T-helper 2 cell treated with Interferon-gamma antibody and Interleukin-4, amounts not matched to agents 5 μg/mL and 100 μg/mL, for 36 hours (primary cell): ENCODE results near the gene PDE1C.
"Not testable (repeated sequence)": the region's sequence is repeated elsewhere in the genome, so short reads cannot be mapped to it uniquely, and the experiment has no call there.

Experiments used
- DNase-seq: peaks from one replicate; pipeline ENCODE4 v3.0.0; 2021; ENCODE audit warnings: low spot score
- H3K27ac Mint-ChIP-seq: one replicate; pipeline ENCODE4 v1.8.0; 2021; ENCODE audit warnings: mild to moderate bottlenecking, mixed read lengths
- H3K27me3 Mint-ChIP-seq: one replicate; pipeline ENCODE4 v1.8.0; 2021; ENCODE audit warnings: low read depth, mixed read lengths
- H3K36me3 Mint-ChIP-seq: one replicate; pipeline ENCODE4 v1.8.0; 2021; ENCODE audit warnings: low read depth, mixed read lengths
- H3K4me1 Mint-ChIP-seq: one replicate; pipeline ENCODE4 v1.8.0; 2021; ENCODE audit warnings: low read depth, mixed read lengths
- H3K4me3 Mint-ChIP-seq: one replicate; pipeline ENCODE4 v1.8.0; 2022; ENCODE audit warnings: mild to moderate bottlenecking, moderate library complexity, mixed read lengths
- H3K9me3 Mint-ChIP-seq: one replicate; pipeline ENCODE4 v1.8.0; 2021; ENCODE audit warnings: mixed read lengths

The PDE1C gene

GRCh38 chr7:32091608-32092210 is 21.5 kb upstream of the PDE1C start:
- H3K9me3 Mint-ChIP-seq = no peaks in the 10 kb centered on the region
- no peaks in the 10 kb centered on the region for H3K27me3 Mint-ChIP-seq
- H3K36me3 Mint-ChIP-seq = no peaks in the 10 kb centered on the region
- H3K4me3 Mint-ChIP-seq = no peak overlapping the region
- H3K4me1 Mint-ChIP-seq = no peaks in the 10 kb centered on the region
- no peak overlapping the region for H3K27ac Mint-ChIP-seq
- DNase-seq = no peak

- Mint-ChIP-seq H3K4me1 (no peaks in the 10 kb centered on the region), H3K9me3 (no peaks in the 10 kb centered on the region), H3K36me3 (no peaks in the 10 kb centered on the region), H3K4me3 (no peak overlapping the region), H3K27ac (no peak overlapping the region), H3K27me3 (no peaks in the 10 kb centered on the region)
- DNase-seq = no peak
Observed at GRCh38 chr7:32089678-32090077, 19.5 kb upstream of the PDE1C start.

GRCh38 chr7:32089256-32089655 is 19.0 kb upstream of the PDE1C start:
- H3K4me3 Mint-ChIP-seq = no peak overlapping the region
- peaks cover 3% of the 10 kb centered on the region for H3K9me3 Mint-ChIP-seq

GRCh38 chr7:32088451-32088881 is 18.3 kb upstream of the PDE1C start:
- H3K4me3 Mint-ChIP-seq = no peak overlapping the region
- DNase-seq = no peak
- H3K9me3 Mint-ChIP-seq = peaks cover 3% of the 10 kb centered on the region
- no peak overlapping the region for H3K27ac Mint-ChIP-seq
- H3K36me3 Mint-ChIP-seq = no peaks in the 10 kb centered on the region
- H3K4me1 Mint-ChIP-seq = no peaks in the 10 kb centered on the region
- H3K27me3 Mint-ChIP-seq = no peaks in the 10 kb centered on the region

More at GRCh38 chr7:32089256-32089655, 19.0 kb upstream of the PDE1C start:
- Mint-ChIP-seq H3K27ac (no peak overlapping the region), H3K4me1 (no peaks in the 10 kb centered on the region), H3K27me3 (no peaks in the 10 kb centered on the region), H3K36me3 (no peaks in the 10 kb centered on the region)
- DNase-seq = no peak

DNA sequence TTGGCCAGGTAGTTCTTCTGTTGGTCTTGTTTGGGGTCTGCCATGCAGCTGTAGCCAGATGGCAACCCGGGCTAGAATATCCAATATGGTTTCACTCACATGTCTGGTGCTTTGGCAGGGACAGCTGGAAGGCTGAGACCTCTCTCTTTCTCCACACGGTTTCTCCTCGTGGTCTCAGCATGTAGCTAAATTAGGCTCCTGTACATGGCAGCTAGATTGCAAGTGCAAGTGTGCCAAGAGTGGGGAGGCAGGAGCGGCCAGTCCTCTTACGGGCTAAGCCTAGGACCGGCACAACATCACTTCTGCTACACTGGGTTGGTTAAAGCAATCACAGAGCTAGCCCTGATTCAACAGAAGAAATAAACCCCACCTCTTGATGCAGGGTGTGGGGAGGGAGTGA is 9.3 kb upstream of the PDE1C start:
- Mint-ChIP-seq H3K4me1 (no peaks in the 10 kb centered on the region), H3K36me3 (no peaks in the 10 kb centered on the region), H3K27me3 (no peaks in the 10 kb centered on the region), H3K9me3 (peaks cover 9% of the 10 kb centered on the region), H3K27ac (no peak overlapping the region), H3K4me3 (no peak overlapping the region)
- DNase-seq = no peak

GRCh38 chr7:32078824-32079223 is 8.6 kb upstream of the PDE1C start:
- H3K27me3 Mint-ChIP-seq = no peaks in the 10 kb centered on the region
- no peaks in the 10 kb centered on the region for H3K4me1 Mint-ChIP-seq
- H3K36me3 Mint-ChIP-seq = no peaks in the 10 kb centered on the region
- H3K27ac Mint-ChIP-seq = no peak overlapping the region
- H3K4me3 Mint-ChIP-seq = no peak overlapping the region
- H3K9me3 Mint-ChIP-seq = peaks cover 6% of the 10 kb centered on the region
- no peak for DNase-seq

DNA sequence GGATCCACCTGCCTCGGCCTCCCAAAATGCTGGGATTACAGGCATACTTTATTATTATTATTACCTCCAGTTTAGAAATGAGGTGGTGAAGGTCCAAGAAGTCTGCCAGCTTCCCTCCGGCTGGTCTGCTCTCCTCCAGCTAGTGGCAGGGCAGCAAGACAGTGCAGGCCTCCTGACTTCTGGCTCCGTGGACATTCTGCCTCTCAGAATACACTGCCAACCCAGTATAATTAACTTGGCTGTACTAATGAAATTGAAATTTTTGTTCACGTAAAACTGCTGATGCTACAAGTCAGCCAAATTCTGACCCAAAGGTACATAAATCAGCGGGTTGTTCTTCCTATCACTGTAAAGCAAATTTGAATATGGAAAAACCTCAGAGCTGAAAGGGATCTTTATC is 7.6 kb upstream of the PDE1C start:
- DNase-seq = no peak
- no peak overlapping the region for H3K4me3 Mint-ChIP-seq
- H3K27me3 Mint-ChIP-seq = no peaks in the 10 kb centered on the region
- H3K27ac Mint-ChIP-seq = no peak overlapping the region
- H3K36me3 Mint-ChIP-seq = no peaks in the 10 kb centered on the region
- H3K4me1 Mint-ChIP-seq = no peaks in the 10 kb centered on the region
- H3K9me3 Mint-ChIP-seq = peaks cover 6% of the 10 kb centered on the region

DNA sequence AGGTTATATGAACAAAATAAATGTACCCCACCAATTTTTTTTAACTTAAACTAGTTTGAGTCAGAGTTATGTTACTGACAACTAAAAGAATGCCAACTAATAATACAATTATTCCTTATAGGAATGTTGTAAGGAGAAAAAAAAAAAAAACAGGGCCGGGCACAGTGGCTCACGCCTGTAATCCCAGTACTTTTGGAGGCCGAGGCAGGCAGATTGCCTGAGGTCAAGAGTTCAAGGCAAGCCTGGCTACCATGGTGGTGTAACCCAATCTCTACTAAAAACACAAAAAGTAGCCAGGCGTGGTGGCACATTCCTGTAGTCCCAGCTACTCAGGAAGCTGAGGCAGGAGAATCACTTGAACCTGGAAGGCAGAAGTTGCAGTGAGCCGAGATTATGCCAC is 6.6 kb upstream of the PDE1C start:
- not testable (repeated sequence) for H3K4me1 Mint-ChIP-seq, H3K27ac Mint-ChIP-seq, H3K36me3 Mint-ChIP-seq, DNase-seq, H3K27me3 Mint-ChIP-seq, H3K9me3 Mint-ChIP-seq, H3K4me3 Mint-ChIP-seq

DNA sequence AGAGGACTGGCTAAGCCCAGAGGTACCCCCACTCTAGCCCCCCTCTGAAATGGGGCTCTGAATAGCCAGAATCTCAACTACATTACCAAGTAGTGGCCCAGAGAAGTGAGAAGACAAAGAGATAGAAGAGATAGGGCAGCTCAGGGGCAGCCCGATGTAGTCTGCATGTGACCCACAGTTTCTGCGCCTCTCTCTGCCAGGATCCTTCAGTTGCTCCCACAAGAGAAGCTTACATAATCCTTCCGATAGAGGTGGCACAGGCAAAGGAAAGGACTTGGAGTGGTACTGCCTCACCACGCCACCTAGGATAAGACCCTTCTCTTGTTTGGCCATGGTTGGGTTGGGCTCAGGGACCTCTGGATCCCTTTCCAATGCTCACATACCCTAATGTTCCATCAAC is 5.4 kb upstream of the PDE1C start:
- Mint-ChIP-seq H3K27ac (no peak overlapping the region), H3K27me3 (peaks cover 3% of the 10 kb centered on the region), H3K36me3 (no peaks in the 10 kb centered on the region), H3K4me3 (no peak overlapping the region), H3K4me1 (no peaks in the 10 kb centered on the region), H3K9me3 (no peaks in the 10 kb centered on the region)
- DNase-seq = no peak

DNA sequence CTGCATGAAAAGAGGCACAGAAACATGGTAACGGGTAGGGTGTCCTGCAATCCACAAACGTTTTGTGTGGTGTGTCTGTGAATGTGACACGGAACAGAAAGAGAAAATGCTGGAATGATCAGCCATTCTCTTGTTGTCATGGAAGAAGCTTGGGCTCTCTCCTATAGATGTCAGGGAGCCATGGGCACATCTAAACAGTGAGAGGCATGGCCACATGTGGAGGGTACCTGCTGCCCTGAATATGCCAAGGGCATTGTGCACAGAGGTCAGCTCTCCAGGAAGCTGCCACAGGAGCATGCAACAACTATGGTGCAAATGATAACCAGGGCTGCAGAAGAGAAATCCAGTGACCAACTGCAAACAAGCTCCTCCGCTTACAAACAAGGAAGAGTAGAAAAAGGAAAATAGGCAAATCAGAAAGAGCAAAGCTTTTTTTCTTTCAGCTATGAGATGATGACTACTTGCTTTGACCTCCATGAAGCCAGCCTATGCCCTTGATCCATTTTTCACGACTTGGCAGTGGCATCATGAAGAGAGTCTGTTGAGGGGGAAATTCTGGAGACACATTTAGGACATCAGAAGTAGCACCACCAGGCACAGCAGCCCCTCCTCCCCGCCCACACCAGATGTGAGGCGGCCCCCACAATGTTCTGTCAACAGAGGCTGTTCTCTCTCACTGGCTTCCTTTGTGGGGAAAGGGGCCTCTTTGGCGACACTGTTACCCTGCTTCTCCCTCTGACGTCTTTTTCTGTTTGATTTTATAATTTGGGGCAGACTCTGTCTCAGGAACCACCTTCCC is 4.8 kb upstream of the PDE1C start:
- DNase-seq = no peak
- Mint-ChIP-seq H3K4me3 (no peak overlapping the region), H3K4me1 (no peaks in the 10 kb centered on the region), H3K36me3 (no peaks in the 10 kb centered on the region), H3K9me3 (no peaks in the 10 kb centered on the region), H3K27ac (no peak overlapping the region), H3K27me3 (peaks cover 10% of the 10 kb centered on the region)

GRCh38 chr7:32073533-32073932 is 3.3 kb upstream of the PDE1C start:
- no peaks in the 10 kb centered on the region for H3K9me3 Mint-ChIP-seq
- no peaks in the 10 kb centered on the region for H3K4me1 Mint-ChIP-seq
- peaks cover 17% of the 10 kb centered on the region for H3K27me3 Mint-ChIP-seq
- H3K27ac Mint-ChIP-seq = no peak overlapping the region
- H3K36me3 Mint-ChIP-seq = no peaks in the 10 kb centered on the region
- no peak overlapping the region for H3K4me3 Mint-ChIP-seq
- DNase-seq = no peak

- DNase-seq = no peak
- H3K9me3 Mint-ChIP-seq = no peaks in the 10 kb centered on the region
- no peak overlapping the region for H3K4me3 Mint-ChIP-seq
- no peaks in the 10 kb centered on the region for H3K4me1 Mint-ChIP-seq
- no peaks in the 10 kb centered on the region for H3K36me3 Mint-ChIP-seq
- H3K27me3 Mint-ChIP-seq = peaks cover 17% of the 10 kb centered on the region
- no peak overlapping the region for H3K27ac Mint-ChIP-seq
Observed at GRCh38 chr7:32072397-32072796, 2.2 kb upstream of the PDE1C start.

GRCh38 chr7:32071466-32072091 is 1.4 kb upstream of the PDE1C start:
- no peak for DNase-seq
- Mint-ChIP-seq H3K27ac (no peak overlapping the region), H3K4me3 (no peak overlapping the region), H3K9me3 (no peaks in the 10 kb centered on the region), H3K27me3 (peaks cover 17% of the 10 kb centered on the region), H3K36me3 (no peaks in the 10 kb centered on the region), H3K4me1 (no peaks in the 10 kb centered on the region)

DNA sequence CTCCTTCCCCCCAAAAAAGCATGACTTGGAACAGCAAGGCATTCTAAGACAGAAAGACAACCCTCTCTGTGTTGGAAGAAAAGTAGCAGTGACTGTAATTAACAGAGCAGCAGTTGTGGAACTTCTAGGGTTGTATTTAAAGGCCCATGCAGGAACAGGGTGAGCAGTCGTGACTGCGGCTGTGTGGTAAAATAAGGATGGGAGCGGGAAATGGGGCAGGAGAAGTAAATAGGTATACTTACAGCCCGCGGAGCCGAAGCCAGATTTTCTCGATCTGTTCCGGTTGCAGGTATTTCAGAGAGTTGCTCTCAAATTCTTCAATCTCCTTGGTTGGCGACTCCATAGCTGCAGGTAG is 179 bp downstream of the PDE1C start:
- Mint-ChIP-seq H3K27me3 (peaks cover 17% of the 10 kb centered on the region), H3K4me3 (no peak overlapping the region), H3K36me3 (no peaks in the 10 kb centered on the region), H3K9me3 (no peaks in the 10 kb centered on the region), H3K4me1 (no peaks in the 10 kb centered on the region), H3K27ac (no peak overlapping the region)
- DNase-seq = no peak
